NCI-H460 (cell line): ENCODE results near the gene PRAC2. TPM values are rescaled to one million over a fixed set of nuclear protein-coding genes. Genes with fewer than 3 reads are reported as not detected.

Experiments
- DNase-seq: peaks from one replicate; pipeline ENCODE4 v3.0.0-alpha.2; 2016; ENCODE audit warnings: low read depth; ENCODE audit errors: extremely low read depth
- small RNA-seq, 2 experiments: library from RNA; depleted of rRNA; stranded (forward); fragments of <200 nt; gene quantifications; one replicate each; pipeline ENCODE3, GENCODE V24; 2014
- total RNA-seq: library from RNA; depleted of rRNA; stranded (reverse); fragments of >200 nt; shearing (Covaris generic); gene quantifications from 2 replicates; pipeline ENCODE4 v1.2.3, GENCODE V29; 2014; rRNA removed

Gene PRAC2
- total RNA-seq, 1 experiment from 2014 or later: not detected

DNA sequence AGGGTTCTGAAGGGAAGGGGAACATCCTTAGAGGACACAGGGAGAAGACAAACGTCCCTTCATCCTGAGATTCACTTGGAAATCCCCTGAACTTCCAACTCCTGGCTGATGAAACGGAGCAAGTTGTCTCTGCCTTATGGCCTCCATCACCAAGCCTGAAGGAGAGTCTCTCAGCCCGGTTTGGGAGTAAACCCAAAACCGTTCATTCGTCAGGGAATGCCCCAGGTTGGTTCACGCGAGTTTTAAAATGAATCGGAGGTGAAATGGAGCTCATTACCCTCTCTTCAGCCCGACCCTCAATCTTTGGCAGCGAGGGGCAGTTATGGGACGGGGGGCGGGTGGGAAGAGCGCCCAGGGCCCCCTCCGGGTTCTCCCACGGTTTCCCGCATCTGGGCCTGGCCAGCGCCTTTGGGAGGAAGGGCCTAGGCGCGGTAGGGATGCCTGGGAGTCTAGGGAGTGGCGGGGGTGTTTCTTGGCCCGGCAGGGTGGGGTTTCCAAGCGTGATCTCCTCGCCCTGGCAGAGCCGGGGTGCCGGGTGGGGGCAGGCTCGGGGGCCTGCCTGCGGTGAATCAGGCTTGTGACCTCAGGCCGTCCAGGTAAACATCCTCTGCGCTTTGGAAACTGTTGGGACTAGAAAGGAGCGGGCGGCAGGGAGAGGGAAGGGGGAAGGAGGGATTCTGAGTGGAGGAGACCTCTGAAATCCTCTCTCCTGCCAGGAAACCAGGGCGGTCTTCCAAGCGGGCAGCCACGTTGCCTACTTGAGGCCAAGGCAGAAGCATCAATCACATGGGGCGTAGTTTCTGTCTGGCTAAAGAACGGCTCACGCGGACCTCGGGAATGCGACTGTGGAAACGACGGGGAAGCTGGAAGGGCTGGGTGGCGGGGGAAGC, 29.7 kb downstream of the PRAC2 start:
- no peak for DNase-seq

DNA sequence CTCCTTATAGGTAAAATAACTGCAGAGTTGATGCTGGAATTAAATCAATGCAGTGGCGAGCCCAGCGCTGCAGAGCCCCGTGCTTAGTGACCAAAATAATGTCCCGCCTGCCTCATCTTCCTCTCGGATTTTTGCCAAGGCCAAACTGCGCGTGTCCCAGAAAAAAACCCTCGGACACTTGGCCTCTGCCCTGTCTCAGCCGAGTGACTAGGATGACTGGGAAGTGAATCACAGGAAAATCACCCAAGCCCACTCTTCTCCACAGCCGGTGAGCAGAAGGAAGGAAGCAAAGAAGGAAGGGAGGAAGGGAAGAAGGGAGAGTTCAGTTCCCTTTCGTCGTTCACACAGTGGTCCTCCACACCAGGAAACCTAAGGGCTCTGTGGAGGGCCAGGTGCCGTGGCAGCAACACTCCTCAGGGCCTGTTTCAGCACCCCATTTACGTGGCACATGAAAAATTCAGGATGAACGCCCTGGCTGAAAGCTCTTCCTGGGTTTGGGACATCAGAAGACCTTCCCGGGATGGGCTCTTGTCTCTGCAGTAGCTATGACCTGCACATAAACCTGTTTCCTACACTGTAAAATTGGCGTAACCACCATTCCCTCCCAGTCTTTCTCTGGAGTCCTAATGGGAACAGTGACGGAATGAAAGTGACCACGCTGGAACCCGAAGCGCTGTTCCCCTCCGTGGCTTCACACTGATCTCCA, 31.0 kb downstream of the PRAC2 start:
- DNase-seq: no peak

DNA sequence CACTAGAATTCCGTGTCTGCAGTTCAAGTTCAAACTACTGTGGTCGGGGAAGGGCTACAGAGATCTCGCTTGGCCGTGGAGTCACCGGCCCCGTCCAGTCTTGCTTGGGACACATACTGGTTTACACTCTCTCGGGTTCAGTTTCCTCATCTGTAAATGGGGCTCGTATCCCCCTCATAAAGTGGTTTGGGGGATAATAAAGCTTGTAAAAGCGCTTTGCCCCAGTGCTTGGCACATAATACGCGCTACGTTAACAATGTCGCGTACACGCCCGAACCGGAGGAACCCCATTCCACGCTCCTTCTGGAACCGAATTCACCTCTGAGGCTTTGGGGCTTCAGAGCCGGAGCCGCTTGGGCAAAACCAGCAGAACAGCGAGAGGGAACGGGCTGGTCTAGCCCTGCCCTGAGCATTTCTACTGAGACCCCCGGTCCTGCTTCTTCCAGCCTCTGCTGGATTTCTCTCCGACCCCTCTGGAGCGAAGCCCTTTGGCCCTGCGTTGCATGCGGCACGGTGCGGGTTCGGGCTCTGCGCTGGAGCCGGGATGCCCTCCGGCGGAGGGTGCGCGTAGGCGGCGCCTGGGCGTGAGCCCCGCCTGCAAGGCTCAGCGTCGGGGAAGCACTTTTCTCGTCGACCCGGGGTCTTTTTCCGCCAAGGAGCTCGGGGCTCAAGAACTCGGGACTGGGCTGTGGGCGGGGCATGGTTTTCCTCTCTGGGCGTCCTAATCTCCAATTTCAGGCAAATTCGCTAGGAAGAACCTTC, 31.7 kb downstream of the PRAC2 start:
- DNase-seq: no peak

DNA sequence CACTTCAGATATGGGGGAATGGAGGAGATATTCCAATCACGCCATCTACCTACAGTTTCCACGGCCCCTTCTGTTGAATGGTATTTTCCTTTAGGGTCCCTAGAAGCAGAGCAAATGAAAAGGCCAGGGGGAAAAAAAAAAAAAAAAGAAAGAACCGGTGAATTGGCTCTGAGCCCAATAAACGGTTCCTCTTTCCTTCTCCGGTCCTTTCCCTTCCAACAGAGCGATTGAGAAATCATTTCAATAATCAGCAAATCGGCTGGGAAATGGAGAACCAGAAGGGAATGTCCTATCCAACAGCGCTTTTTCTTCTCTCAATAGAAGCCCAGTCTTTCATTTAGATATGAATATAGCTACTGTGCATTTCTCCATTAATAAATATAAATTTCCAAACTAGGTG, 32.4 kb downstream of the PRAC2 start:
- no peak for DNase-seq

DNA sequence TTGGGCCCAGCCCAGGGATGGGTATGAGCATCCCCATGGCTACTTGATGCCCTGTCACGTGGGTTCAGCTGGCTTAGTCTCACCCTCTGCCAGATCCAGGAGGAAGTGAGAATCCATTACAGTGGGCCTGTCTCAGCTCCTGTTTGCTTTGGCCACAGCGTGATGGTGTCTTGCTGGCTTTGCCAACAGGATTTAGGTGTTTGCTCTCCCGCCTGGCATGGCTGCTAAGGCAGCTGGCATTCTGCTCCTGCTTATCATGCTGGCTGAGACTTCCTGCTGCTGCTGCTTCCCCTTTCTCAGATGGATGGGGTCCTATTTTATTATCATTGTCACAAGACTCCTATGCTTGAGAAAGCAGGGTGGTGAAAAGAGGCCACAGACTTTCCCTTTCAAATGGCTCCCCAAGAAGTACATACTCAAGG, 33.9 kb downstream of the PRAC2 start:
- DNase-seq: no peak

DNA sequence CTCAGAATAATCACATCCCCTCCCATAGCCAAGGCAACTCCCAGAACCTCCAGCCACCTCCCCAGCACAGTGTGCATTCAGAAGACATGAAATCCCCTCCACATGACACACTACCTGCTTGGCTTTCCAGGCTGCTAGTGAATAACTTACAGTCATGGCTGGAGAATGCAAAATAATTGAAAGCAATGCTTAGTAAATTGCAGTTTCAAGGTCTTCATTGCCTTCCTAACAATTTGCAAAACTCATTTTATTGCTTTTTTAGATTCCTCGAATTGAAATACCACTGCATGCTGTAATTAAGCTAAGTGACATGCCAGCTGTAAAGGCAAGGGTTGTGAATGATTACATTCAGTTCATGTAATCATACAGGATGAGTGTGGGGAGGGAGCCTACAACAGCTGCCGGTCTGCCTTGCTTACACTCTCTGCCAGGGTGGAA, 34.6 kb downstream of the PRAC2 start:
- DNase-seq: no peak

DNA sequence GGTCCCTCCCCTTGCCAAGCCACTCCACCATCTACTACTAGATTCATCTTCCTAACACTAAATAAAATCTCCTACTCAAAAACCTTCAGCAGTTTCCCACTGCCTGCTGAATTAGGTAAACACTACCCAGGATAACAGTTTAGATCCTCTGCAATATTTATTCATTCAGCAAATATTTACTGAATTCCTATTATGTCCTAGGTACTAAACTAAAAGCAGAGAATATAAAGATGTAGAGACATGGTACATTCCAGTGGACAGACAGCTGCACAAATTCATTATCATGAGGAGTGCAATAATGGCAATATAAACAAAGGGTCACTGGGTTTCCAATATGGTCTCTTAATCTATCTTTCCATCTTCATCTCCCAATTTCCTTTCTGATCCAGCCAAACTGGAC, 36.3 kb downstream of the PRAC2 start:
- no peak for DNase-seq

DNA sequence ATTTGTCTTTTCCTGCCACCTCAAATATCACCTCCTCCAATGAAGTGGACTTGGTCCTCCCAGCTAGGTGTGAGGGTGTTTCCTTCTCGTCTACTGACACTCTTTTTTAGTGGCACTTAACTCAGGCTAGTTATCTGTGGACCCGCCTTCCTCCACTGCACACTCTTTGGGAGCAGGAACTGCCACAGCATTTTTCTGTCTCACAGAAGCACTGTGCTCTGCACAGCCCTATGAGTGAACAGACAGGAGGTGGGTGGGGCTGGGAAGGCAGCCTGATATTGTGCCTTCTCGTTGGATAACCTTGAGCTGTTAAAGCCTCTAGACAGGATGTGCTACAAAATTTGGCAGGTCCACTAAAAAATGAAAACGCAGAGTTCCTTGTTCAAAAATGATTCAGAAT, 37.4 kb downstream of the PRAC2 start:
- DNase-seq: no peak

DNA sequence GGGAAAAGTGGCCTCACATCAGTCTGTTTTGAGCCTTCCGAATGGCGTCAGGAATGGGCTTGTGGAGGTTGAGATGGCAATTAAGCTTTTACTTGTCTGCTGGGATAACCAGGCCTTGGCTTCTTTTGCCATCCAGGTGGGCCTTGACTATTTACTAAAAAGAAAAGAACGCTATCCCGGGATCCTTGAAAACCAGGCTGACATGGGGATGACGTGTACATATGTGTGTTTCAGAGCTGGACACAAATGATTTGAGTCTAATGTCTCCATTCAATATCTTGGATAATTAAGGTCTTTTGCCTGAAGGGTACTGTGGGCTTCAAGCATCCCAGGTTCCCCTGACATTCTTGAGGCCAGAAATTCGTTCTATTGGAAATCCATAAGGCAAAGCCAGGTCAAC, 38.1 kb downstream of the PRAC2 start:
- no peak for DNase-seq

DNA sequence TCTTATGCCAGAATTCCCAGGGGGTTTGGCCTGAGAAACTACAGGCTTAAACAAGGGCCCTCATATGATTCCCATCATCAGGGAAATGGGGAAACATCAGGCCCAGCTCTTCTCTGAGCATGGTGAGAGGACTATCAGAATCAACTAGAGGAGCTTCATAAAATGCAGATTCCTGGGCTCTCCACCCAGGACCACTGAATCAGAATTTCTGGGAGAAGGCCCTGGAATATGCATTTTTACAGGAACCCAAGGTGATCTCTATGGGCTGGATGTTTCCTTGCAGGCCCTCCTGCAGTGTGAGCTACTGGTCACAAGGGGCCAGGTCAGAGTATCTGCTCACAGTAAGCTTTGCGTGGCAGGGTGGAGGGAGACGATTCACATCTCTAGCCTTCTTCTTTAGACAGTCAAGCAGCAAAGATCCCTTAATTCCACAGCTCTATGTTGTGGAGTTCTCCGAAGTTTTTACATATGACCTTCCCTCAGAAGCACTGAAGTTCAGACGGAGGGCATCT, 44.3 kb downstream of the PRAC2 start:
- no peak for DNase-seq

DNA sequence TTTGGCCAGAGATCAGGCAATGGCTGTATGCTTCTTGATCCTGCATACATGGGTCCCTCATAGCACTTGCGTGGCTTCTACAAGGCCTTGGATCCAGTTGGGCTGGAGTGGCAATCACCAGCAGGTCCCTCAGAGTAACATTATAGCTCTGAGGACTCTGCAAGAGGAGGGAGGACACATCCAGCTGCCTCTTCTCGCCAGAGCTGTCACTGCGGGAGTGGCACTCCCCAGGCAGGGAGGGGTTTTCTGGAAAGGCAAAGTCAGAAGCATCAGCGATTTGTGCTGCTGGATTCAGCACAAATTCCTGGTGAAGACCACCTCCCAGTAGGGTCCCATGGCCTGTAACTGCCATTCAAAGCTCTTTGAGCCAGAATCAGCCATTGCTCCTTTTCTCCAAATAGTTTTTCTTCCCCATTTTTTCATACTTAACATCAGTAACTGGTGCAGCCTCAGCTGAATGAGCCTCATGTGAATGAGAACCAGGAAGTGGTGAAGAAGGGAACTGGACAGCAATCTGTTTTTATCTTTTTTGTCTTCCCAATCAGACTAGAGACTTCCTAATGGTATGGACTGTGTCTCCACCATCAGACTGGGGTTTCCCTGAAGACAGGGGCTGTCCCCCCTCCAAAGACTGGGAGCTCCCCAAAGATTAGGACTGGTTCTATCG, 46.2 kb downstream of the PRAC2 start:
- DNase-seq: no peak

DNA sequence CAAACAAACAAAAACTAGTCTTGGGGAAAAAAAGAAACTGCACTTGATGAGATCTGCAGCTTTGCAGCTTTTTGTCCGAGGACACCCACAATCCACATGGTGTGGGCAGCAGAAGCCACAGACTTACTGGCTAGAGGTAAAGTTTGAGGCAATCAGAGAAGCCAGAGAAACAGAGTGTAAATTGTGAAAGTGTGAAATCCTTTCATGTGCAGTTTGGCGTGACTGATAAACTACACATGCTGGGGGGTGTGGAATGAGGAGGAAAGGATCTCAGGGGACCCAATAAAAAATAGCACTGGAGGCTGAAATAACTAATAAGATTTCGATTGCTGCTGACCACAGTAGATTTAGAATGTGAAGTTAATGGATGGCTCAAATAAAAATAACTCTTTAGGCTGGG, 48.0 kb downstream of the PRAC2 start:
- DNase-seq: no peak

DNA sequence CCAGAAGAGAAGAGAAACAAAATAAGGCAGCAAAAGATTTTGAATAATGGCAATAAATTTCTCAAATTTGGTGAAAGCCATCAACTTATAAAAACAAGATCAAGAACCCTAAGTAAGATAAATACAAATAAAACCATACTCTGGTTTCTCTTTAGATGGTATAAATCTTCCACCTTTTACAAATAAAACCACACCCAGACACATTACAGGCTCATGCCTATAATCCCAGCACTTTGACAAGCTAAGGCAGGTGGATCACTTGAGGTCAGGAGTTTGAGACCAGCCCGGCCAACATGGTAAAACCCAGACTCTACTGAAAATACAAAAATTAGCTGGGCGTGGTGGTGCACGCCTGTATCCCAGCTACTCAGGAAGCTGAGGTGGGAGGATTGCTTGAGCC, 50.3 kb downstream of the PRAC2 start:
- DNase-seq: no peak

Small RNA genes lying within 50 kb of the gene (small RNA-seq; reads per million reads assigned to genes)
- gene AC091179.2: 0 reads per million in 2 experiments
- gene COX6B1P2: 0 reads per million in 2 experiments
- gene MIR3185: 0 reads per million in 2 experiments
- 0 reads per million in 2 experiments for gene RF02132
- gene RF02133: 0 reads per million in 2 experiments
- 0 to 0.06 reads per million in 2 experiments for gene RN7SL125P

Other genes starting within 250 kb of the PRAC2 start
- gene HOXB1, start 192.2 kb upstream of the PRAC2 start, total RNA-seq: not detected in 2 replicates
- gene HOXB2, start 178.1 kb upstream of the PRAC2 start, total RNA-seq: 0.52 TPM in 1 of 2 replicates, not detected in the other
- gene HOXB4, start 144.8 kb upstream of the PRAC2 start, total RNA-seq: 0.67 TPM in 1 of 2 replicates, not detected in the other
- gene HOXB3, start 132.9 kb upstream of the PRAC2 start, total RNA-seq: 1.4 and 5.3 TPM in 2 replicates
- gene HOXB5, start 129.4 kb upstream of the PRAC2 start, total RNA-seq: 2.3 TPM in 2 replicates
- gene HOXB6, start 118.2 kb upstream of the PRAC2 start, total RNA-seq: 11.6 and 13.7 TPM in 2 replicates
- 12.3 and 13.0 TPM in 2 replicates for gene HOXB7, start 112.2 kb upstream of the PRAC2 start, total RNA-seq
- 0.52 and 1.2 TPM in 2 replicates for gene HOXB8, start 107.9 kb upstream of the PRAC2 start, total RNA-seq
- gene HOXB9, start 96.8 kb upstream of the PRAC2 start, total RNA-seq: 22.2 and 24.7 TPM in 2 replicates
- gene PRAC1, start 667 bp upstream of the PRAC2 start, total RNA-seq: not detected in 2 replicates
- 1.9 and 2.0 TPM in 2 replicates for gene HOXB13, start 5.6 kb downstream of the PRAC2 start, total RNA-seq
- gene TTLL6, start 94.0 kb downstream of the PRAC2 start, total RNA-seq: not detected in 2 replicates
- 44.0 and 57.8 TPM in 2 replicates for gene CALCOCO2, start 107.8 kb downstream of the PRAC2 start, total RNA-seq
- gene ATP5MC1, start 169.6 kb downstream of the PRAC2 start, total RNA-seq: 119 and 133 TPM in 2 replicates
- 62.5 and 66.1 TPM in 2 replicates for gene UBE2Z, start 185.2 kb downstream of the PRAC2 start, total RNA-seq
- gene SNF8, start 221.7 kb downstream of the PRAC2 start, total RNA-seq: 102 and 108 TPM in 2 replicates
- not detected in 2 replicates for gene GIP, start 245.4 kb downstream of the PRAC2 start, total RNA-seq